SK-N-SH (cell line): ENCODE results near the gene BRCA1. TPM values are rescaled to one million over a fixed set of nuclear protein-coding genes. Genes with fewer than 3 reads are reported as not detected.

ENCODE experiments used
- CTCF ChIA-PET: fragments of 300-600, 350-600 bp; formaldehyde crosslinking; extraction: SDS; loops from one replicate; lab custom pipeline; 2021; lab: Yijun Ruan, JAX
- POLR2A ChIA-PET: fragments of 350-600 bp; sonication (Branson Sonifier 250); formaldehyde crosslinking; extraction: SDS; loops from one replicate; lab custom pipeline; 2020; ENCODE audit warnings: antibody characterized with exemption, inconsistent platforms; lab: Yijun Ruan, JAX
- DNase-seq: peaks from one replicate; pipeline ENCODE4 v3.0.0; 2012
- H2AFZ ChIP-seq: fragments of 200-600 bp; sonication (generic); 2 replicates; pipeline ENCODE4 v1.8.1; 2016; ENCODE audit warnings: antibody characterized with exemption, mild to moderate bottlenecking, low read depth
- H3F3A ChIP-seq: fragments of 200-600 bp; sonication (generic); replicated peaks from 2 replicates; pipeline ENCODE3; 2016; ENCODE audit warnings: antibody characterized with exemption, mild to moderate bottlenecking; ENCODE audit not compliant: insufficient read depth
- H3K27ac ChIP-seq, 2 experiments: fragments of 200-500 bp in 1 of 2; fragments of 200-600 bp in 1 of 2; sonication (Bioruptor generic) in 1 of 2; sonication (generic), shearing (Covaris generic) in 1 of 2; 2 replicates each; pipeline versions ENCODE4 v1.5.1 to v1.6.1; 2014 to 2016; ENCODE audit warnings: low read depth in 2 of 2, inconsistent platforms in 1 of 2, low read length in 1 of 2, mild to moderate bottlenecking in 1 of 2, mixed read lengths in 1 of 2
- H3K27me3 ChIP-seq: fragments of 200-600 bp; sonication (generic), shearing (Covaris generic); 2 replicates; pipeline ENCODE4 v1.6.1; 2016; ENCODE audit warnings: mixed run types; ENCODE audit not compliant: insufficient read depth
- H3K36me3 ChIP-seq, 2 experiments: fragments of 200-500 bp in 1 of 2; fragments of 200-600 bp in 1 of 2; sonication (Bioruptor generic) in 1 of 2; sonication (generic) in 1 of 2; replicated peaks in 1 of 2; 2 replicates each; pipeline versions ENCODE3 to v1.5.1; 2014 to 2016; ENCODE audit warnings: low read length in 1 of 2, mild to moderate bottlenecking in 1 of 2; ENCODE audit not compliant: insufficient read depth in 2 of 2, control insufficient read depth in 1 of 2
- H3K4me1 ChIP-seq, 2 experiments: fragments of 200-500 bp in 1 of 2; fragments of 200-600 bp in 1 of 2; sonication (Bioruptor generic) in 1 of 2; sonication (generic), shearing (Covaris generic) in 1 of 2; 2 replicates each; pipeline versions ENCODE4 v1.5.1 to v1.6.1; 2014 to 2016; ENCODE audit warnings: low read depth in 1 of 2, low read length in 1 of 2, mixed run types in 1 of 2; ENCODE audit not compliant: insufficient read depth in 2 of 2, control insufficient read depth in 1 of 2
- H3K4me2 ChIP-seq: fragments of 200-600 bp; sonication (generic), shearing (Covaris generic); 2 replicates; pipeline ENCODE4 v1.6.1; 2017; ENCODE audit warnings: mixed run types
- H3K4me3 ChIP-seq, 2 experiments: fragments of 200-500 bp in 1 of 2; fragments of 200-600 bp in 1 of 2; sonication (Bioruptor generic) in 1 of 2; sonication (generic), shearing (Covaris generic) in 1 of 2; 2 replicates each; pipeline versions ENCODE4 v1.5.1 to v1.8.1; 2014 to 2016; ENCODE audit warnings: low read depth in 2 of 2, inconsistent platforms in 1 of 2, low read length in 1 of 2, mild to moderate bottlenecking in 1 of 2, mixed read lengths in 1 of 2, moderate library complexity in 1 of 2
- H3K79me2 ChIP-seq: fragments of 200-600 bp; sonication (generic); 2 replicates; pipeline ENCODE4 v1.8.1; 2017; ENCODE audit warnings: mild to moderate bottlenecking; ENCODE audit not compliant: insufficient read depth
- H3K9ac ChIP-seq: fragments of 200-600 bp; sonication (generic); 2 replicates; pipeline ENCODE4 v1.6.1; 2017; ENCODE audit warnings: mixed run types
- H3K9me2 ChIP-seq: fragments of 200-600 bp; sonication (generic); 2 replicates; pipeline ENCODE4 v1.6.1; 2017; ENCODE audit warnings: mixed run types
- H3K9me3 ChIP-seq: fragments of 200-600 bp; sonication (generic); 2 replicates; pipeline ENCODE4 v1.6.1; 2017; ENCODE audit warnings: mixed run types, mild to moderate bottlenecking, moderate library complexity
- H4K20me1 ChIP-seq: fragments of 200-600 bp; sonication (generic); 2 replicates; pipeline ENCODE4 v1.6.1; 2017; ENCODE audit warnings: mild to moderate bottlenecking, mixed run types; ENCODE audit not compliant: insufficient read depth
- CTCF ChIP-seq: fragments of 200-600 bp; sonication (generic); IDR thresholded peaks from 2 replicates; pipeline ENCODE4 v1.6.1; 2017; ENCODE audit warnings: antibody characterized with exemption, mild to moderate bottlenecking, moderate library complexity
- EP300 ChIP-seq, 2 experiments: IDR thresholded peaks; 2 replicates each; pipeline versions ENCODE4 v1.4.0 to v1.6.1; 2012; ENCODE audit warnings: borderline replicate concordance in 1 of 2, low read depth in 1 of 2, low read length in 1 of 2
- FOXM1 ChIP-seq: IDR thresholded peaks from 2 replicates; pipeline ENCODE4 v1.4.0; 2012; ENCODE audit warnings: low read depth, mild to moderate bottlenecking
- GABPA ChIP-seq: IDR thresholded peaks from 2 replicates; pipeline ENCODE4 v1.4.0; 2012; ENCODE audit warnings: low read depth, mild to moderate bottlenecking
- GATA2 ChIP-seq: sonication (generic); formaldehyde crosslinking; IDR thresholded peaks from 2 replicates; pipeline ENCODE4 v1.5.0; 2020; ENCODE audit warnings: mild to moderate bottlenecking, missing genetic modification reagents
- IRF3 ChIP-seq: fragments of 150-350 bp; IDR thresholded peaks from 2 replicates; pipeline ENCODE4 v1.6.1; 2016; ENCODE audit warnings: mild to moderate bottlenecking, low read depth, low read length
- MEF2A ChIP-seq: IDR thresholded peaks from 2 replicates; pipeline ENCODE4 v1.4.0; 2012; ENCODE audit warnings: low read depth, borderline replicate concordance
- MXI1 ChIP-seq: IDR thresholded peaks from 2 replicates; pipeline ENCODE4 v1.6.1; 2012; ENCODE audit warnings: mild to moderate bottlenecking, low read depth, low read length, improper control_type of control experiment
- POLR2AphosphoS5 ChIP-seq: IDR thresholded peaks from 2 replicates; pipeline ENCODE4 v1.6.1; 2012; ENCODE audit warnings: low read depth, low read length
- SIN3A ChIP-seq: IDR thresholded peaks from 2 replicates; pipeline ENCODE4 v1.6.1; 2012; ENCODE audit warnings: low read depth, mild to moderate bottlenecking, low read length, moderate library complexity, borderline replicate concordance
- SMC3 ChIP-seq: IDR thresholded peaks from 2 replicates; pipeline ENCODE4 v1.6.1; 2012; ENCODE audit warnings: low read depth, low read length, improper control_type of control experiment
- TAF1 ChIP-seq: IDR thresholded peaks from 2 replicates; pipeline ENCODE4 v1.6.1; 2012; ENCODE audit warnings: low read depth, mild to moderate bottlenecking, low read length, moderate library complexity, borderline replicate concordance
- ZBTB33 ChIP-seq: IDR thresholded peaks from 2 replicates; pipeline ENCODE4 v1.4.0; 2012; ENCODE audit warnings: low read depth, borderline replicate concordance
- WGBS: methylation state at CpG from one replicate; pipeline ENCODE4 v1.1.6; 2017; ENCODE audit warnings: low lambda C conversion rate; 5-methylcytosine and 5-hydroxymethylcytosine counted together
- polyA plus RNA-seq, 3 experiments: library from polyadenylated mRNA; depleted of rRNA; stranded (reverse); fragments of >200 nt; gene quantifications; 2 replicates each; pipeline ENCODE4 v1.2.3, GENCODE V29; 2012

Gene BRCA1
- polyA plus RNA-seq, 1 of the 3 experiments (the other 2 are of a cell fraction), result 11.2 TPM

DNA sequence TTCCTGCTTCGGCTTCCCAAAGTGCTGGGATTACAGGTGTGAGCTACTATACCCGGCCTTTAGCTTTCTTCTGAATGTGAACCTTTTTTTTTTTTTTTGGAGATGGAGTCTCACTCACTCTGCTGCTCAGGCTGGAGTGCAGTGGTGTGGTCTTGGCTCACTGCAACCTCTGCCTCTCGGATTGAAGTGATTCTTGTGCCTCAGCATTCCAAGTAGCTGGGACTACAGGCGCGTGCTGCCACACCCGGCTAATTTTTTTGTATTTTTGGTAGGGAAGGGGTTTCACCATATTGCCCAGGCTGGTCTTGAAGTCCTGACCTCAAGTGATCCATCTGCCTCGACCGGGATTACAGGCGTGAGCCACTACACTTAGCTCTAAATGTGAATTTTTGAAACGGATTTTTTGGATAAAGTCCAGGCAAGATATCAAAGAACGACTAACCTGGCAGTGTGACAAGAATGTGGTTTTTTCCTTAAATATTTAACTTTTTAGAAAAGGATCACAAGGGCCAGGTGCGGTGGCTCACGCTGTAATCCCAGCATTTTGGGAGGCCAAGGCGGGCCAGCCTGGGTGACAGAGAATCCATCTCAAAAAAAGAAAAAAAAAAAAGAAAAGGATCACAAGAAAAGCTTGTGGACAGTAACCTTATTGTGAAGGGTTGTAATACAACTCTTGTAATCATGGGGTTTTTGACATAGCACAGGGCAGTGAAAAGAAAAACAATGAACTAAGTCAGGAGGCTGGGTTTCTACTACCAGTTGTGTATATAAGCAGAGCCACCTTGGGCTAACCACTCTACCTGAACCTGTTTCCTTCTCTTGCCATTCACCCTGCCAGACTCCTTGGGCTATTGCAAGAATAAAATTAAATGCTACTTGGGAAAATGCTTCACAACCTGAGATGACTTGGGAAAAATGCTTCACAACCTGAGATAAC is 6.2 kb downstream of the BRCA1 start:
- no peaks in the 10 kb centered on the region for H3K27me3 ChIP-seq
- CTCF ChIA-PET, result no interaction called here
- H3K27ac ChIP-seq, result no peak overlapping the region
- no peaks in the 10 kb centered on the region for H4K20me1 ChIP-seq
- DNase-seq, result no peak
- TF ChIP-seq ZBTB33 (no peak), SMC3 (no peak), SIN3A (no peak), MXI1 (no peak), IRF3 (no peak), FOXM1 (no peak), POLR2AphosphoS5 (no peak), TAF1 (no peak), MEF2A (no peak)
- TF ChIP-seq, all 33 proteins: peak for 0
- no peak overlapping the region for H2AFZ ChIP-seq
- no peaks in the 10 kb centered on the region for H3K9me3 ChIP-seq
- no peak overlapping the region for H3K4me3 ChIP-seq
- H3K36me3 ChIP-seq, result no peaks in the 10 kb centered on the region
- no peaks in the 10 kb centered on the region for H3K4me1 ChIP-seq
- H3K9ac ChIP-seq, result no peak overlapping the region
- POLR2A ChIA-PET, result no interaction called here
- H3K79me2 ChIP-seq, result peaks cover 12% of the 10 kb centered on the region; the same call in 1 of the 2 replicates
- no peaks in the 10 kb centered on the region for H3K9me2 ChIP-seq
- peaks cover 12% of the 10 kb centered on the region for H3F3A ChIP-seq
- 80% methylated on average over 14 of the region's 14 CpGs for WGBS
- no peak overlapping the region for H3K4me2 ChIP-seq

- no peak overlapping the region for H3K4me2 ChIP-seq
- no peaks in the 10 kb centered on the region for H3K79me2 ChIP-seq
- H3K27me3 ChIP-seq, result no peaks in the 10 kb centered on the region
- H3K4me1 ChIP-seq, result no peaks in the 10 kb centered on the region
- WGBS, result 85% methylated on average over 2 of the region's 2 CpGs
- no peak for DNase-seq
- POLR2A ChIA-PET, result no interaction called here
- H3K9me2 ChIP-seq, result no peaks in the 10 kb centered on the region
- CTCF ChIA-PET, result interaction anchor here (1.1 kb wide), 1 partner anchor 45 kb away, joined by 3 read pairs; no protein-coding TSS in a partner anchor
- no peak overlapping the region for H3K9ac ChIP-seq
- no peak overlapping the region for H3K4me3 ChIP-seq
- H4K20me1 ChIP-seq, result no peaks in the 10 kb centered on the region
- H2AFZ ChIP-seq, result no peak overlapping the region
- no peaks in the 10 kb centered on the region for H3K36me3 ChIP-seq
- no peak overlapping the region for H3K27ac ChIP-seq
- H3K9me3 ChIP-seq, result no peaks in the 10 kb centered on the region
- H3F3A ChIP-seq, result peaks cover 6% of the 10 kb centered on the region
- no peak for TF ChIP-seq GABPA
- TF ChIP-seq GATA2 (CRISPR knock-in tag), result no peak
- TF ChIP-seq EP300 (IDR thresholded peaks at IDR 0.05; ENCODE audit: borderline replicate concordance in 1 of 2, low read depth in 1 of 2, low read length in 1 of 2), result no peak
- no peak for TF ChIP-seq FOXM1
- TF ChIP-seq CTCF, result no peak
- TF ChIP-seq, all 33 proteins: peak for 0
These were observed 11.0 kb downstream of the BRCA1 start for GRCh38 chr17:43114151-43114552.
